ENCODE data around the gene MYCBPAP. TPM values are rescaled to one million over a fixed set of nuclear protein-coding genes. Genes with fewer than 3 reads are reported as not detected.

MYCBPAP gene
- total RNA-seq, 2 donors from 2014 or later, result 0.56 to 2.8 TPM

DNA sequence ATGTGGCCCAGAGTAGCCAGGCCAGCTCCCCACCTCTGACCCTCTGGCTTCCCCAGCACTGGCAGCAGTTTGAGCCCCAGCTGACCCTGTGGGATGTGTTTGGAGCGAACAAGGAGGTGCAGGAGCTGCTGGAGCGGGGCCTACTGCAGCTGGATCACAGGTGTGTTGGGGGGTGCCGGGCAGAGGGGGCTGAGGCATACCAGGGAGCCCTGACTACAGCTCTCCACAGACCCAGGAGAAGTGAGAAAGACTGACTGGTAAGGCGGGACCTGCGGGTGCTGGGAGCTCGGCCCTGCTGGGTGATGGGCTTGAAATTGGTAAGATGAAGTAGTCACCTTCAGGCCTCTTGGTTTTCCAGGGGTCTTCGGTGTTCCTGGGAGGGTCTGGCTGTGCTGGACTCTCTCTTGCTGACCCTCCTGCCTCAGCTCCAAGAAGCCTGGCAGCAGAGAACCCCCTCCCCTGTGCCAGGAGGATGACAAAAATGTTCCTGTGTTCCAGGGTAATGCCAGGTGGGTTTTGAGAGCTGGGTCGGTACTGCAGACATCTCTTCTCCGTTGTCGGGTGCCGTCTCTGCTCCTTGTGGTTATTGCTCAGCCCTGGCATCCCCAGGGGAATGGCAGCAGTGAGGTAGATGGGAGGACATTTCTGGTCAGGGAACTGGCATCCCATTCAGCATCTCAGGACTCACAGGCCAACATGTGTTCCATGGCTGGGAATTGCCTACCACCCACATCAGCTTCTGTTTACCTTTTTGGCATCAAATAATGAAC is 23.7 kb upstream of the MYCBPAP start:
- H3K9me3 ChIP-seq, result no peaks in the 10 kb centered on the region

DNA sequence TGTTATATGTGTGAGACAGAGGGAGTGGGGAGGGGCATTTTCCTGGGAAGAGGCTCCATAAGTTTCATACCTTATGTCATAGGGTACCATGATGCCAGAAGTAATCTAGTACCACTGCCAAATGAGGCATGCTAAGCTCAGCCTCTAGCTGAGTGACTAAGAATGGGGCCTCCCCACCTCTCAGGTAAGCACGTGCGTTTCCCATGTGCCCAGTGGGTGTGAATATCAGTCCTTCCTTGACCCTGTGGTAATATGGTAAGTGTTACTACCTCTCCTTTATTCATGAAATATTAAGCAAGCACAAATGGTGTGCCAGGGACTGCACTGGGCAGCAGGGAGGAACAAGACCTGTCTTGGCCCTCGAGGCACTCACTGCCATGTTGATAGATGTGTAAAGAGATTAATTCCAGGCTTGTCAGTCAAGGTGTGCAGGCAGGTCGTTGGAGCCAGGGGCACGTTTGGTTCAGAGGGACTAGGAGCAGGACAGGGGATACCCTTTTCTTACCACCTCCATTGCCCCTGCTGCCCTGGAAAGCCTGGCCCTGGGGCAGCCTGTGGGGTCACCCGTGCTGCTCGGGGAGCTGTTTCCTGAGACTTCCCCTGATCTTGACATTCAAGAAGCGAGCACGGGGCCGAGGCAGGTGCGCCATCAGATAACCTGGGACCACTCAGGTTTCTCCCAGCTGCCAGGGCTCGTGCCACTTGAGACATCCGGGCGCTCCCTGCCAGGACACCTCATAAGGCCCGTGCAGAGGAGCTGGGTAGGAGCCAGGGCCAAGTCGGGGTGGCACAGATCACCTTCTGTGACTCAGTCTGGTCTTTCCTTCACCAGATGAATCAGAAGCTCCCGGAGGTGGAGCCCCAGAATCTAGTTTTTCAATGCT is 20.8 kb upstream of the MYCBPAP start:
- TF ChIP-seq CTCF (IDR thresholded peaks at IDR 0.05), result no peak
- Histone ChIP-seq H3K4me3 (no peak overlapping the region), H3K27ac (no peak overlapping the region), H3K4me1 (no peaks in the 10 kb centered on the region), H3K9ac (ENCODE audit: low read depth in 2 of 2, low read length in 2 of 2) (no peak overlapping the region), H3K27me3 (no peaks in the 10 kb centered on the region), H3K36me3 (no peaks in the 10 kb centered on the region), H3K9me3 (no peaks in the 10 kb centered on the region)
- intact Hi-C loops (cut with DNase I), result loop anchor here (5.0 to 10.0 kb wide), 2 partner anchors 137 to 210 kb away; no protein-coding TSS in a partner anchor
- no peak for DNase-seq

More for the DNA sequence above, 23.7 kb upstream of the MYCBPAP start:
- Histone ChIP-seq H3K4me3 (no peak overlapping the region), H3K9ac (ENCODE audit: low read depth in 2 of 2, low read length in 2 of 2) (no peak overlapping the region), H3K27ac (no peak overlapping the region), H3K4me1 (peaks cover 6% of the 10 kb centered on the region), H3K27me3 (no peaks in the 10 kb centered on the region), H3K36me3 (no peaks in the 10 kb centered on the region)
- intact Hi-C loops (cut with DNase I), result loop anchor here (5.0 to 10.0 kb wide), 3 partner anchors 53 to 213 kb away; no protein-coding TSS in a partner anchor
- no peak for DNase-seq
- no peak for TF ChIP-seq CTCF (IDR thresholded peaks at IDR 0.05)

GRCh38 chr17:50488880-50489279 is 19.4 kb upstream of the MYCBPAP start:
- H3K4me1 ChIP-seq, result no peaks in the 10 kb centered on the region
- H3K27ac ChIP-seq, result no peak overlapping the region
- no peak for DNase-seq
- no peak overlapping the region for H3K4me3 ChIP-seq
- TF ChIP-seq CTCF (IDR thresholded peaks at IDR 0.05), result no peak
- H3K27me3 ChIP-seq, result no peaks in the 10 kb centered on the region
- no peaks in the 10 kb centered on the region for H3K36me3 ChIP-seq
- no peaks in the 10 kb centered on the region for H3K9me3 ChIP-seq
- no peak overlapping the region for H3K9ac ChIP-seq (ENCODE audit: low read depth in 2 of 2, low read length in 2 of 2)
- intact Hi-C loops (cut with DNase I), result loop anchor here (5.0 to 10.0 kb wide), 2 partner anchors 136 to 208 kb away; no protein-coding TSS in a partner anchor

DNA sequence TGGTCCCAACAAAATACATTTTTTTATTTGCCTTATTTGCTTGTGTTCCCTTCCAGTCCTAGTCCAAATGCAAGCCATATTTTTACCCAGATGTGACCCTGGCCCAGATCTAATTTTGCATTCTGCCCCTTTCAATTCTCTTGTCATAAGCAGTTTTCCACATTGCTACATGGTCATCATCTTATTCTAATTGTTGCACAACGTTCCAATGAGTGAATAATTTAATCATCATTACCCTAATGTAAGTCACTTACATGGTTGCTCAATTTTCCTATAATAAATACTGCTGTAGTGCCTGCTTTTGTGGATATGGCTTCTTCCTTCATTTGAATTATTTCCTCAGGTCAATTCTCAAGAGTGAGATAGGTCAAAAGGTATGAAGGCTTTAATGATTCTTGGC is 16.7 kb upstream of the MYCBPAP start:
- no peaks in the 10 kb centered on the region for H3K36me3 ChIP-seq
- TF ChIP-seq CTCF (IDR thresholded peaks at IDR 0.05), result no peak
- intact Hi-C loops (cut with DNase I), result no loop called here

GRCh38 chr17:50492214-50492613 is 16.0 kb upstream of the MYCBPAP start:
- Histone ChIP-seq H3K27me3 (no peaks in the 10 kb centered on the region), H3K27ac (no peak overlapping the region), H3K4me3 (no peak overlapping the region), H3K9ac (ENCODE audit: low read depth in 2 of 2, low read length in 2 of 2) (no peak overlapping the region), H3K4me1 (no peaks in the 10 kb centered on the region), H3K9me3 (no peaks in the 10 kb centered on the region), H3K36me3 (no peaks in the 10 kb centered on the region)
- DNase-seq, result no peak
- no peak for TF ChIP-seq CTCF (IDR thresholded peaks at IDR 0.05)
- intact Hi-C loops (cut with DNase I), result no loop called here

More for the DNA sequence above, 16.7 kb upstream of the MYCBPAP start:
- no peak overlapping the region for H3K27ac ChIP-seq
- no peak overlapping the region for H3K9ac ChIP-seq (ENCODE audit: low read depth in 2 of 2, low read length in 2 of 2)
- no peaks in the 10 kb centered on the region for H3K27me3 ChIP-seq
- no peak for DNase-seq
- H3K4me1 ChIP-seq, result no peaks in the 10 kb centered on the region
- no peak overlapping the region for H3K4me3 ChIP-seq
- H3K9me3 ChIP-seq, result no peaks in the 10 kb centered on the region
